CD14-positive monocyte (primary cell): ENCODE measurements around the gene TARS3. TPM values are rescaled to one million over a fixed set of nuclear protein-coding genes. Genes with fewer than 3 reads are reported as not detected.
A peak's percentile ranks its signal among the peaks of the same experiment; 100 is the strongest.

Experiments used
- DNase-seq, 3 donors: peaks; one replicate each; pipeline ENCODE4 v3.0.0-alpha.2; 2011 to 2022
- H2AFZ ChIP-seq: 2 replicates; pipeline ENCODE4 v1.6.0; 2012; ENCODE audit warnings: mild to moderate bottlenecking, low read depth, low read length, inconsistent platforms; ENCODE audit not compliant: insufficient read depth, poor library complexity, severe bottlenecking
- H3K27ac ChIP-seq, 2 donors: 1 replicate in 1 of 2; 2 replicates in 1 of 2; pipeline ENCODE4 v1.5.1; 2012 to 2013; ENCODE audit warnings: low read length in 2 of 2, control low read depth in 1 of 2, inconsistent platforms in 1 of 2, low read depth in 1 of 2, mild to moderate bottlenecking in 1 of 2
- H3K27me3 ChIP-seq, 2 donors: one replicate each; pipeline versions ENCODE4 v1.6.0 to v1.6.1; 2011 to 2013; ENCODE audit warnings: low read length in 2 of 2; ENCODE audit not compliant: control insufficient read depth in 2 of 2, insufficient read depth in 2 of 2
- H3K36me3 ChIP-seq, 2 donors: replicated peaks in 1 of 2; 1 replicate in 1 of 2; 2 replicates in 1 of 2; pipeline versions ENCODE4 v1.5.1 to v1.6.1; 2012 to 2013; ENCODE audit warnings: low read length in 2 of 2, control low read depth in 1 of 2, inconsistent platforms in 1 of 2, mild to moderate bottlenecking in 1 of 2; ENCODE audit not compliant: insufficient read depth in 2 of 2, control insufficient read depth in 1 of 2
- H3K4me1 ChIP-seq, 2 donors: 1 replicate in 1 of 2; 2 replicates in 1 of 2; pipeline versions ENCODE4 v1.5.1 to v1.6.1; 2012 to 2013; ENCODE audit warnings: low read length in 2 of 2, control low read depth in 1 of 2, inconsistent platforms in 1 of 2, mild to moderate bottlenecking in 1 of 2, moderate library complexity in 1 of 2; ENCODE audit not compliant: insufficient read depth in 2 of 2, control insufficient read depth in 1 of 2
- H3K4me2 ChIP-seq: replicated peaks from 2 replicates; pipeline ENCODE3; 2012; ENCODE audit warnings: low read length, moderate library complexity, mild to moderate bottlenecking; ENCODE audit not compliant: poor library complexity, severe bottlenecking; ENCODE audit errors: extremely low read depth
- H3K4me3 ChIP-seq, 3 experiments: fragments of 200-600 bp in 1 of 3; sonication (generic) in 1 of 3; replicated peaks in 1 of 3; 1 replicate in 2 of 3; 2 replicates in 1 of 3; pipeline ENCODE4 v1.5.1; 2011 to 2013; ENCODE audit warnings: low read length in 3 of 3, mild to moderate bottlenecking in 3 of 3, control low read depth in 2 of 3, low read depth in 2 of 3, inconsistent platforms in 1 of 3, moderate library complexity in 1 of 3
- H3K79me2 ChIP-seq: 2 replicates; pipeline ENCODE4 v1.6.0; 2012; ENCODE audit warnings: mild to moderate bottlenecking, control low read depth, inconsistent platforms, low read length, moderate library complexity; ENCODE audit not compliant: insufficient read depth
- H3K9ac ChIP-seq: 2 replicates; pipeline ENCODE4 v1.6.0; 2017; ENCODE audit warnings: low read length, mild to moderate bottlenecking; ENCODE audit not compliant: insufficient read depth, poor library complexity, severe bottlenecking
- H3K9me3 ChIP-seq, 2 donors: replicated peaks in 1 of 2; 1 replicate in 1 of 2; 2 replicates in 1 of 2; pipeline versions ENCODE4 v1.5.1 to v1.6.1; 2012 to 2013; ENCODE audit warnings: low read length in 2 of 2, control low read depth in 1 of 2; ENCODE audit not compliant: control insufficient read depth in 1 of 2, insufficient read depth in 1 of 2
- H4K20me1 ChIP-seq: 2 replicates; pipeline ENCODE4 v1.6.0; 2012; ENCODE audit warnings: mild to moderate bottlenecking, low read length, control low read depth, moderate library complexity; ENCODE audit not compliant: insufficient read depth
- H3K27ac Mint-ChIP-seq, 7 donors: one replicate each; pipeline ENCODE4 v1.8.0; 2020; ENCODE audit warnings: mild to moderate bottlenecking in 7 of 7, mixed read lengths in 7 of 7, moderate library complexity in 6 of 7, inconsistent platforms in 2 of 7
- H3K27me3 Mint-ChIP-seq, 3 donors: one replicate each; pipeline ENCODE4 v1.8.0; 2021 to 2022; ENCODE audit warnings: low read depth in 3 of 3, mild to moderate bottlenecking in 3 of 3, mixed read lengths in 3 of 3, moderate library complexity in 3 of 3, inconsistent platforms in 1 of 3
- H3K36me3 Mint-ChIP-seq, 2 donors: one replicate each; pipeline ENCODE4 v1.8.0; 2020; ENCODE audit warnings: mixed read lengths in 2 of 2, inconsistent platforms in 1 of 2, mild to moderate bottlenecking in 1 of 2
- H3K4me1 Mint-ChIP-seq: one replicate; pipeline ENCODE4 v1.8.0; 2020; ENCODE audit warnings: mild to moderate bottlenecking, mixed read lengths
- H3K4me3 Mint-ChIP-seq, 2 donors: one replicate each; pipeline ENCODE4 v1.8.0; 2020; ENCODE audit warnings: mild to moderate bottlenecking in 2 of 2, mixed read lengths in 2 of 2, moderate library complexity in 1 of 2
- H3K9me3 Mint-ChIP-seq, 7 donors: one replicate each; pipeline ENCODE4 v1.8.0; 2020 to 2022; ENCODE audit warnings: mixed read lengths in 7 of 7, mild to moderate bottlenecking in 6 of 7, moderate library complexity in 6 of 7, inconsistent platforms in 2 of 7
- WGBS: methylation state at CpG from one replicate; pipeline ENCODE4 v1.1.5; 2013; ENCODE audit warnings: missing lambda C conversion rate; ENCODE audit not compliant: insufficient coverage; 5-methylcytosine and 5-hydroxymethylcytosine counted together
- intact Hi-C, 2 donors: fragments of 100-400 bp; cut with micrococcal nuclease; formaldehyde crosslinking; loops; one replicate each; pipeline versions ENCODE4 v1.15.0 to v1.15.1; 2023
- polyA plus RNA-seq, 3 donors: library from polyadenylated mRNA; depleted of rRNA in 1 of 3; unstranded in 2 of 3; stranded (reverse) in 1 of 3; fragments of 300-500 nt in 2 of 3; fragments of >200 nt in 1 of 3; fragmentation: Illumina TruSeq in 2 of 3; gene quantifications; 1 replicate in 2 of 3; 2 replicates in 1 of 3; pipeline ENCODE4 v1.2.3, GENCODE V29; 2012 to 2021
- TF ChIP-seq, protein P1 (sequence below): fragments of 200-600 bp; IDR thresholded peaks from one replicate; pipeline ENCODE4 v1.8.0; 2022; ENCODE audit warnings: antibody characterized with exemption, mild to moderate bottlenecking

TARS3 gene
- polyA plus RNA-seq, 3 donors: 1.3 to 2.4 (median 1.8) TPM

DNA sequence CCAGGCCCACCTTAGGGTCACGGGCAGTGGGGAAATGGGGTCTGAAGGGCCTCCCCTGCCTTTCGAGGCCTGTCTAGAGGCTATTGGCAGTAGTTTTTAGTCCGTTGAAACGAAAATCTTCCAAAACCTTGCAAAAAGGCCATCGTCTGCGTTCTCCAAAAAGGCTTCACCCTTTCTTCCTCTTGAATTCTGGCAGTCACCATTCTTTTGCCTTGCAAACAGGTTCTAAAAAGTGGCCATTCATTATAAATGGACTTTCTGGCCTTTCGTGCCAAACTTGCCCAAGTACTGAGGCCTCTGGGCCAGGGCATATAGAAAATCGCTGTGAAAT lies 367 bp upstream of the TARS3 start:
- Histone ChIP-seq H3K36me3 (peaks cover 6 to 22% of the 10 kb centered on the region in 2 donors), H3K27me3 (peaks cover 0 to 2% of the 10 kb centered on the region in 2 donors), H3K9ac (no peak overlapping the region), H3K79me2 (no peaks in the 10 kb centered on the region), H3K4me3 (peak overlapping the region in 2 of 3 experiments; percentile 16 to 49), H3K4me2 (peak overlapping the region; percentile 41), H4K20me1 (peaks cover 4% of the 10 kb centered on the region), H2AFZ (peak overlapping the region; percentile 51), H3K27ac (no peak overlapping the region), H3K9me3 (peaks cover 0 to 6% of the 10 kb centered on the region in 2 donors), H3K4me1 (peaks cover 13 to 14% of the 10 kb centered on the region in 2 donors)
- Mint-ChIP-seq H3K4me1 (peaks cover 15% of the 10 kb centered on the region), H3K4me3 (peak overlapping the region; percentile 46 to 49), H3K27me3 (peaks cover 0 to 3% (median 2%) of the 10 kb centered on the region in 3 donors), H3K27ac (peak overlapping the region in 3 of 7 donors; percentile 43 to 90 (median 64)), H3K36me3 (peaks cover 17 to 20% of the 10 kb centered on the region in 2 donors), H3K9me3 (peaks cover 4 to 11% (median 8%) of the 10 kb centered on the region in 7 donors)
- TF ChIP-seq, protein P1, sequence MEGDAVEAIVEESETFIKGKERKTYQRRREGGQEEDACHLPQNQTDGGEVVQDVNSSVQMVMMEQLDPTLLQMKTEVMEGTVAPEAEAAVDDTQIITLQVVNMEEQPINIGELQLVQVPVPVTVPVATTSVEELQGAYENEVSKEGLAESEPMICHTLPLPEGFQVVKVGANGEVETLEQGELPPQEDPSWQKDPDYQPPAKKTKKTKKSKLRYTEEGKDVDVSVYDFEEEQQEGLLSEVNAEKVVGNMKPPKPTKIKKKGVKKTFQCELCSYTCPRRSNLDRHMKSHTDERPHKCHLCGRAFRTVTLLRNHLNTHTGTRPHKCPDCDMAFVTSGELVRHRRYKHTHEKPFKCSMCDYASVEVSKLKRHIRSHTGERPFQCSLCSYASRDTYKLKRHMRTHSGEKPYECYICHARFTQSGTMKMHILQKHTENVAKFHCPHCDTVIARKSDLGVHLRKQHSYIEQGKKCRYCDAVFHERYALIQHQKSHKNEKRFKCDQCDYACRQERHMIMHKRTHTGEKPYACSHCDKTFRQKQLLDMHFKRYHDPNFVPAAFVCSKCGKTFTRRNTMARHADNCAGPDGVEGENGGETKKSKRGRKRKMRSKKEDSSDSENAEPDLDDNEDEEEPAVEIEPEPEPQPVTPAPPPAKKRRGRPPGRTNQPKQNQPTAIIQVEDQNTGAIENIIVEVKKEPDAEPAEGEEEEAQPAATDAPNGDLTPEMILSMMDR: no peak
- 26% methylated on average over 8 of the region's 8 CpGs for WGBS
- no peak for DNase-seq
- intact Hi-C loops: loop anchor here (2.0 to 10.0 kb wide), 4 partner anchors 72 to 1120 kb away; partner anchors contain the start of genes ASB7 (in 1 of the 2), LINS1 (in 1 of the 2), SNRPA1 (in 1 of the 2) and TM2D3 (in 1 of the 2)

DNA sequence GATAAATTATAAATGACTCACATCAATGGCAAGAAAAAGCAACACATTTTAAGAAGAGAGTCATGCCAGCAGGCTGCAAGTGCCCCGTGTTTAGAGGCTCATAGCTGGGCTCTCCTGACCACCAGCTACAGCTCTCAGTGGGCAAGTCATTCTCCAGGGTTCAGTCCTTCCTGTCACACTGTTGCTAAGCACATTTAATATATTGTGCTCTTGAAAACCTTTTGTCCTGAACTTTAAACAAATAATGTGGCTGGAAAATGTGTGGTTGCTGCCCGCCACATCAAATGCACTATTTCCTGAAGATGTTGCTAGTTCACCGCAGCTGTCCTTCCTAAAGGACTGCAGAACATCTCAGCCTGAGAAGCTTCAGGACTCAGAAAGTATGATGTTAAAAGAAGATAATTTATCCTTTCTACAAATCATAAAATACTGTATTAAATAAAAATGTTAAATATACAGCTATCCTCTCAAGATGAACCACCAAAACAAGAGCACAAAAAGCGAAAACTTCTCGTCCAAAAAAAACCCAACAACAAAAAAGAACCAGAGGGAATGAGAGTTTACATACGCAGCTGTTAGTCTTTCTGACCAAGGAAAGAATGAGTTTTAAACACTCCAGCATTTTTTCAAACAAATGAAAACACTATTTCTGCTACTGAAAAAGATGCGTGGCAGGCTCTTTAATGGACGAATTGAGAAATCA lies 951 bp downstream of the TARS3 start:
- peaks cover 4 to 11% (median 8%) of the 10 kb centered on the region in 7 donors for H3K9me3 Mint-ChIP-seq
- H2AFZ ChIP-seq: peak overlapping the region; percentile 86
- H3K36me3 Mint-ChIP-seq: peaks cover 17 to 26% of the 10 kb centered on the region in 2 donors
- peaks cover 0 to 3% (median 2%) of the 10 kb centered on the region in 3 donors for H3K27me3 Mint-ChIP-seq
- DNase-seq: no peak
- H3K36me3 ChIP-seq: peaks cover 13 to 35% of the 10 kb centered on the region in 2 donors
- intact Hi-C loops: loop anchor here (5.0 to 10.0 kb wide), 3 partner anchors 71 to 1119 kb away; partner anchors contain the start of genes ASB7 (in 1 of the 2), LINS1 (in 1 of the 2), SNRPA1 (in 1 of the 2) and TM2D3 (in 1 of the 2)
- peaks cover 0 to 6% of the 10 kb centered on the region in 2 donors for H3K9me3 ChIP-seq
- H3K4me2 ChIP-seq: peak overlapping the region; percentile 85
- peak overlapping the region; percentile 42 to 81 (median 75) for H3K4me3 ChIP-seq
- H4K20me1 ChIP-seq: peaks cover 4% of the 10 kb centered on the region
- TF ChIP-seq, protein P1: no peak
- no peaks in the 10 kb centered on the region for H3K79me2 ChIP-seq
- peak overlapping the region; percentile 74 to 94 for H3K4me3 Mint-ChIP-seq
- H3K27me3 ChIP-seq: peaks cover 0 to 2% of the 10 kb centered on the region in 2 donors
- H3K9ac ChIP-seq: peak overlapping the region; percentile 78
- peaks cover 13 to 14% of the 10 kb centered on the region in 2 donors for H3K4me1 ChIP-seq
- H3K4me1 Mint-ChIP-seq: peaks cover 15% of the 10 kb centered on the region
- peak overlapping the region in 3 of 7 donors; percentile 3 to 74 (median 11) for H3K27ac Mint-ChIP-seq
- H3K27ac ChIP-seq: peak overlapping the region in 1 of 2 donors; percentile 80
- 0% methylated on average over 2 of the region's 8 CpGs for WGBS
